HG03108 (cell line): ENCODE data around the gene PTPN11.
"Not testable (repeated sequence)": the region's sequence is repeated elsewhere in the genome, so short reads cannot be mapped to it uniquely, and the experiment has no call there.

Source experiments
- ATAC-seq: cut with Tn5 transposase; IDR thresholded peaks from one replicate; pipeline ENCODE4 v1.9.1; 2021; ENCODE audit warnings: moderate library complexity; ENCODE audit not compliant: unreplicated experiment

Gene PTPN11

GRCh38 chr12:112447106-112447505 is 28.4 kb downstream of the PTPN11 start:
- ATAC-seq = no peak

GRCh38 chr12:112448165-112448564 is 29.4 kb downstream of the PTPN11 start:
- ATAC-seq = not testable (repeated sequence)

- ATAC-seq = no peak
Observed at GRCh38 chr12:112450725-112451124, 32.0 kb downstream of the PTPN11 start.

- ATAC-seq = no peak
Observed at GRCh38 chr12:112456029-112456428, 37.3 kb downstream of the PTPN11 start.

GRCh38 chr12:112457142-112457541 is 38.4 kb downstream of the PTPN11 start:
- not testable (repeated sequence) for ATAC-seq

GRCh38 chr12:112458330-112458729 is 39.6 kb downstream of the PTPN11 start:
- no peak for ATAC-seq

GRCh38 chr12:112458751-112459150 is 40.0 kb downstream of the PTPN11 start:
- no peak for ATAC-seq

GRCh38 chr12:112463478-112463877 is 44.7 kb downstream of the PTPN11 start:
- ATAC-seq = no peak

GRCh38 chr12:112464605-112465004 is 45.9 kb downstream of the PTPN11 start:
- ATAC-seq = no peak

- no peak for ATAC-seq
Observed at GRCh38 chr12:112466011-112466422, 47.3 kb downstream of the PTPN11 start.

GRCh38 chr12:112466835-112467234 is 48.1 kb downstream of the PTPN11 start:
- no peak for ATAC-seq

- ATAC-seq = no peak
Observed at GRCh38 chr12:112468046-112468445, 49.3 kb downstream of the PTPN11 start.

GRCh38 chr12:112473056-112473455 is 54.3 kb downstream of the PTPN11 start:
- no peak for ATAC-seq

GRCh38 chr12:112479413-112479812 is 60.7 kb downstream of the PTPN11 start:
- no peak for ATAC-seq

- ATAC-seq = no peak
Observed at GRCh38 chr12:112480931-112481330, 62.2 kb downstream of the PTPN11 start.

- no peak for ATAC-seq
Observed at GRCh38 chr12:112482733-112483132, 64.0 kb downstream of the PTPN11 start.

GRCh38 chr12:112486361-112486760 is 67.6 kb downstream of the PTPN11 start:
- no peak for ATAC-seq

GRCh38 chr12:112488257-112488876 is 69.6 kb downstream of the PTPN11 start:
- ATAC-seq = no peak

GRCh38 chr12:112489456-112489855 is 70.7 kb downstream of the PTPN11 start:
- ATAC-seq = no peak

- ATAC-seq = peak; percentile 70
Observed at GRCh38 chr12:112496496-112496895, 77.7 kb downstream of the PTPN11 start.

GRCh38 chr12:112498580-112498979 is 79.8 kb downstream of the PTPN11 start:
- no peak for ATAC-seq

- ATAC-seq = no peak
Observed at GRCh38 chr12:112503512-112503911, 84.8 kb downstream of the PTPN11 start.

- ATAC-seq = no peak
Observed at GRCh38 chr12:112506513-112507166, 87.9 kb downstream of the PTPN11 start.
